Glutamatergic neuron (in vitro differentiated cells): ENCODE data around the gene MRM2. TPM values are rescaled to one million over a fixed set of nuclear protein-coding genes. Genes with fewer than 3 reads are reported as not detected.
A peak's percentile ranks its signal among the peaks of the same experiment; 100 is the strongest.

ENCODE experiments used
- DNase-seq: peaks from one replicate; pipeline ENCODE4 v3.0.0; 2022
- H3K27ac Mint-ChIP-seq: one replicate; pipeline ENCODE4 v1.8.0; 2020; ENCODE audit warnings: mild to moderate bottlenecking, mixed read lengths, inconsistent platforms; ENCODE audit not compliant: unreplicated experiment
- H3K27me3 Mint-ChIP-seq: one replicate; pipeline ENCODE4 v1.8.0; 2020; ENCODE audit warnings: mild to moderate bottlenecking, moderate library complexity, mixed read lengths, inconsistent platforms; ENCODE audit not compliant: unreplicated experiment
- H3K36me3 Mint-ChIP-seq: one replicate; pipeline ENCODE4 v1.8.0; 2020; ENCODE audit warnings: mild to moderate bottlenecking, mixed read lengths, inconsistent platforms; ENCODE audit not compliant: unreplicated experiment
- H3K4me1 Mint-ChIP-seq: one replicate; pipeline ENCODE4 v1.8.0; 2020; ENCODE audit warnings: mild to moderate bottlenecking, low read depth, mixed read lengths, inconsistent platforms; ENCODE audit not compliant: unreplicated experiment
- H3K4me3 Mint-ChIP-seq: one replicate; pipeline ENCODE4 v1.8.0; 2020; ENCODE audit warnings: mild to moderate bottlenecking, mixed read lengths, inconsistent platforms; ENCODE audit not compliant: unreplicated experiment
- H3K9me3 Mint-ChIP-seq: one replicate; pipeline ENCODE4 v1.8.0; 2020; ENCODE audit warnings: mild to moderate bottlenecking, moderate library complexity, mixed read lengths, inconsistent platforms; ENCODE audit not compliant: unreplicated experiment
- total RNA-seq: library from RNA; stranded (reverse); fragmentation: NEBNext Ultra II Directional; extraction: Animal tissue kit (Norgen Biotek cat#: 25700); gene quantifications from one replicate; pipeline ENCODE4 v1.2.1, GENCODE V29; 2021; ENCODE audit not compliant: unreplicated experiment
- TF ChIP-seq, protein P1 (sequence below): fragments of 200-600 bp; sonication (generic); IDR thresholded peaks from one replicate; pipeline ENCODE4 v1.5.0; 2021; ENCODE audit not compliant: partially characterized antibody, unreplicated experiment

Gene MRM2
- total RNA-seq, 1 donor from 2014 or later = 28.1 TPM

DNA sequence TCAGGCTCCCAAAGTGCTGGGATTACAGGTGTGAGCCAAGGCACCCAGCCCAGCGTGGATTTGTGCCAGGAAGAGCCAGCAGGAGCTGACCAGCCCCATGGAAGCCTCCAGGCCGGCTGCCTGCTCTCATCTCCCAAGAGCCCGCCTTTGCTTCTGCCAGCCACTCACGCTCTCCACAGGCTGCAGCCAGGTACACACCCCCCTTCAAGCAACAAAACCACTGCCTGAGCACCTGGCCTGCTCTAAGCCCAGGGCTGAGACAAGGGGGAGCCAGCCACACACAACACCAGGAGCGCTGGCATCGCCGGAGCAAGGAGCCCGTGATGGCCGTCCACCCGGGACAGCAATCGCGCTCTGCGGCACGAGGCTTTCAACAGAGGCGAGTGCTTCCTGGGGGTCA lies 43.8 kb downstream of the MRM2 start:
- Mint-ChIP-seq H3K27ac (no peak overlapping the region), H3K36me3 (no peaks in the 10 kb centered on the region), H3K9me3 (peaks cover 9% of the 10 kb centered on the region), H3K4me3 (no peak overlapping the region), H3K4me1 (peaks cover 13% of the 10 kb centered on the region), H3K27me3 (peaks cover 2% of the 10 kb centered on the region)
- no peak for DNase-seq
- TF ChIP-seq, protein P1, sequence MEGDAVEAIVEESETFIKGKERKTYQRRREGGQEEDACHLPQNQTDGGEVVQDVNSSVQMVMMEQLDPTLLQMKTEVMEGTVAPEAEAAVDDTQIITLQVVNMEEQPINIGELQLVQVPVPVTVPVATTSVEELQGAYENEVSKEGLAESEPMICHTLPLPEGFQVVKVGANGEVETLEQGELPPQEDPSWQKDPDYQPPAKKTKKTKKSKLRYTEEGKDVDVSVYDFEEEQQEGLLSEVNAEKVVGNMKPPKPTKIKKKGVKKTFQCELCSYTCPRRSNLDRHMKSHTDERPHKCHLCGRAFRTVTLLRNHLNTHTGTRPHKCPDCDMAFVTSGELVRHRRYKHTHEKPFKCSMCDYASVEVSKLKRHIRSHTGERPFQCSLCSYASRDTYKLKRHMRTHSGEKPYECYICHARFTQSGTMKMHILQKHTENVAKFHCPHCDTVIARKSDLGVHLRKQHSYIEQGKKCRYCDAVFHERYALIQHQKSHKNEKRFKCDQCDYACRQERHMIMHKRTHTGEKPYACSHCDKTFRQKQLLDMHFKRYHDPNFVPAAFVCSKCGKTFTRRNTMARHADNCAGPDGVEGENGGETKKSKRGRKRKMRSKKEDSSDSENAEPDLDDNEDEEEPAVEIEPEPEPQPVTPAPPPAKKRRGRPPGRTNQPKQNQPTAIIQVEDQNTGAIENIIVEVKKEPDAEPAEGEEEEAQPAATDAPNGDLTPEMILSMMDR = no peak

DNA sequence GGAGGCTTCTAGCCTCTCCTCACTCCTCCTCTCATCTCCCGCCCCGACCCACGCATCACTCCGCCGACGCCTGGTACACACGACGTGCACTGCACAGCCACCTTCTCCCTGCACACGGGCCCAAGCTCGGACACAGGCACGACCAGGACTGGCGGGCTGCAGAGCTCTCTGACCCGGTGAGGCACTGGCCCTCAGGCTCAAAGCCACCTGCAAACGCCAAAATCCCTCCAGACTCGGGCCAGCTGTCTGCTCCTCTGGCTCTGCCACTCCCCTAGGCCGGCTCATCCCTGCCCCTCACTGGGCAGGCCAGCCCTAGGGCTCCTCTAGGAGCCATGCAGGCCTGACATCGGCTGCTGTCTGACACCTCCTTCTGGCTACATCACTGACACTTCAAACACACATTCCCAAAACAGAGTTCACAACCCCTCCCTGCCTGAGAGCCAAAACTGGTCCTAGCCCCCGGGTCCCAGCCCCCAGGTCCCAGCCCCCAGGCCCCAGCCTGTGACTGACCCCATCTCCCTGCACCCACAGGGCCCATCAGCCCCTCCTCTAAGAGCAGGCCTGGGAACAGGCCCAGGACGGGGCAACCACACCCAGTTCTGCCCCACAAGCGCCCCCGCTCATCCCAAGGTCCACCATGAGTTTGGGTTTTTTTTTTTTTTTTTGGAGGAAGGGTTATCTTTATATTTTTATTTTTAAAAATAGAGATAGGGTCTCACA lies 44.4 kb downstream of the MRM2 start:
- TF ChIP-seq, protein P1 = no peak
- DNase-seq = peak; percentile 47
- peaks cover 7% of the 10 kb centered on the region for H3K9me3 Mint-ChIP-seq
- no peaks in the 10 kb centered on the region for H3K36me3 Mint-ChIP-seq
- H3K27me3 Mint-ChIP-seq = peaks cover 2% of the 10 kb centered on the region
- H3K27ac Mint-ChIP-seq = peak overlapping the region; percentile 78
- peak overlapping the region; percentile 10 for H3K4me3 Mint-ChIP-seq
- peaks cover 17% of the 10 kb centered on the region for H3K4me1 Mint-ChIP-seq

DNA sequence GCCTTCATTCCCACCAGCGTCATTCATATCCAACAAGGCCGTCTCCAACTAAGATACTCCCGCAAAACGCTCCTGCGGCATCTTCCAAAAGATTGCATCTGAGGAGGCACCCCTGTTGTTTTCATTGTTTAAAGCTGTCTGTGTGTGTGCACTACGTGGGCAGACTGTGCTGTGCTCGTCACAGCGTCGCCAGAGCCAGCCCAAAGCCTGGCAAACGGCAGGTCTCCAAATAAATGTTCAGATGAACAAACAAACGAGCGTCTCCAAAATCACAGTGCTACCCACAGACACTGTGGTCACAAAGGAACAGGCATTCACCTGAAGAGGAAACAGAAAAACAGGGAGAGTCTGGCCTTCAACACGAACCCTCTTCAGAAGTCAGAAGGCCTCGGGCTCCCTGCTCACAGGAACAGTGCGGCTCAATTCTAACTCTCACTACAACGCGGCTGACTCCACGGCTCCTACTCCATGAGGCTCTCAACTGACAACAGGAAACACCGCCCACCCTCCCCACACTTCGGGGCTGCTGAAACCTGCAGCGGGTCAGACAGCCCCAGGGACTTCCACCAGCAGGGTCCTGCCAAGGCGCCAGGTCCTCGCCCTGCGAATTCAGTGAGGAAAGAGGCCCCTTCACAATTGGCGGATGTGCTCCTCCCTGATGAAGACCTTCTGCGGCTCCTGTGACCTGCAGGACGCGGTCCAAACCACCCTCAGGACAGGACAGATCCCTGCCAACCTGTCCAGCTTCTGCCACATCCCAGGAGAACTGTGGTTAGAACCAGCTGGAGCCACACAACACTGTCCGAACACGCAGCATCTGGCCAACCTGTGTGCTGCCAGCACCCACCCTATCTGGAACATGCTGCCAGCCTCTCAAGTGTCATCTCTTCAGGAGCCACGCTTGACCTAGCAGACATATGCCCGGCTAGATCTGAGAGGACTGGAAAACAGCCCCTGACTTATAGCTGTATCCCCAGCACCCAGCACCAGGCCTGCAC lies 45.3 kb downstream of the MRM2 start:
- Mint-ChIP-seq H3K4me3 (no peak overlapping the region), H3K36me3 (no peaks in the 10 kb centered on the region), H3K27ac (no peak overlapping the region), H3K4me1 (peaks cover 19% of the 10 kb centered on the region), H3K9me3 (peaks cover 7% of the 10 kb centered on the region), H3K27me3 (peaks cover 2% of the 10 kb centered on the region)
- TF ChIP-seq, protein P1 = no peak
- no peak for DNase-seq

DNA sequence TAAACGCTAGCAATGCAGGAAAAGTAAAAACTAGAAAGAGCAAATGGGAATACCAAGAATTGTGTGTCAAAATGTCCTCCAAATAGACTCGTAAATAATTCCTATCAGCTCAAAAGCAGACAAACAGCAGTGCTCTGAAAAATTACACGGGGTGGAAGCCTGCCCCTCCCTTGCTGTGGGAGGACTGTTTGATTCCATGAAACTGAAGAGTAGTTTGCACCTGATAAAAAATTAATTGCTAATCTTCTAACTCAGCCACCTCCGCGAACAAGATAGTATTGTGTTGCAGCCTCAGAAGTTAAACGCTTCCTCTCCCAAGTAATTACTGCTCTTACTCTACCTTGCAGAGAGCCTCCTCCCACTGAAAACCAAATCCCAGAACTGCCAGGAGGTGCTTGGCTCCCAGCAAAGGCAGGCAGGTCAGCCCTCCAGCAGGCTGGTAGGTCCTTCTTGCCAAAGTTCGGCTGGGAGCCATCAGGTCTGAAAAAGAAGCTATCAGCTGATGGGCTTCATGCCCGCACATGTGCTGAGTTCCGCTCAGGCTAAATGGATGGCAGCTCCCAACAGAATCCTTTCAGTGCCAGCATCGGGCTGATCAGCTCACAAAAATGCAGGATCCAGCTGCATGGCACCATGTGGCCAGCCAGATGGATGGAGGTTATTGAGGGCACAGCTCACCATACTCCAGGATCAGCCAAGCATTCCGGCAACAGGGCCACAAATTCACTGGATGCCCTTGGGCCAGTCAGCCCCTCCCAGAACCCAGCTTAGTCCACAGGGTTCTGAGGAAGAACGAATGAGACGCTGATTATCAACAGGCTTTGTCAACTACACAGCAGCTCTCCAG lies 46.4 kb downstream of the MRM2 start:
- H3K4me1 Mint-ChIP-seq = peaks cover 21% of the 10 kb centered on the region
- no peak overlapping the region for H3K4me3 Mint-ChIP-seq
- H3K9me3 Mint-ChIP-seq = peaks cover 7% of the 10 kb centered on the region
- TF ChIP-seq, protein P1 = no peak
- peaks cover 2% of the 10 kb centered on the region for H3K27me3 Mint-ChIP-seq
- H3K27ac Mint-ChIP-seq = no peak overlapping the region
- no peak for DNase-seq
- H3K36me3 Mint-ChIP-seq = peaks cover 2% of the 10 kb centered on the region
